K562 (cell line): ENCODE data around the gene BTF3L4. TPM values are rescaled to one million over a fixed set of nuclear protein-coding genes. Genes with fewer than 3 reads are reported as not detected.
A peak's percentile ranks its signal among the peaks of the same experiment; 100 is the strongest.

Source experiments
- DACH1 ChIP-seq: fragments of 450-650 bp; IDR thresholded peaks from 2 replicates; pipeline ENCODE4 v1.6.1; 2018; ENCODE audit not compliant: partially characterized antibody
- DIDO1 ChIP-seq: fragments of 450-650 bp; IDR thresholded peaks from 2 replicates; pipeline ENCODE4 v1.6.1; 2016; ENCODE audit warnings: low read depth, missing biosample characterization, missing genetic modification characterization
- FOXJ2 ChIP-seq: fragments of 200-800 bp; sonication (Bioruptor generic); IDR thresholded peaks from 2 replicates; pipeline ENCODE4 v1.6.1; 2016; ENCODE audit warnings: missing genetic modification characterization, missing compliant biosample characterization
- HEY1 ChIP-seq: fragments of 250-450 bp; sonication (Bioruptor Pico); IDR thresholded peaks from 2 replicates; pipeline ENCODE4 v1.5.0; 2020; ENCODE audit warnings: mild to moderate bottlenecking, moderate library complexity, borderline replicate concordance
- KLF1 ChIP-seq: fragments of 450-650 bp; IDR thresholded peaks from 2 replicates; pipeline ENCODE4 v1.6.1; 2016; ENCODE audit warnings: missing genetic modification characterization, missing compliant biosample characterization
- NCOR1 ChIP-seq: fragments of 450-650 bp; IDR thresholded peaks from 2 replicates; pipeline ENCODE4 v1.6.1; 2016; ENCODE audit warnings: mild to moderate bottlenecking, moderate library complexity
- PHF8 ChIP-seq: fragments of 200-600 bp; sonication (generic); IDR thresholded peaks from 2 replicates; pipeline ENCODE4 v1.6.1; 2012; ENCODE audit warnings: mixed run types, mild to moderate bottlenecking, inconsistent platforms, low read length, moderate library complexity, borderline replicate concordance
- THRAP3 ChIP-seq: fragments of 450-650 bp; IDR thresholded peaks from 2 replicates; pipeline ENCODE4 v1.6.1; 2016; ENCODE audit warnings: mild to moderate bottlenecking, inconsistent platforms, borderline replicate concordance
- ZNF274 ChIP-seq: IDR thresholded peaks from 2 replicates; pipeline ENCODE4 v1.6.1; 2011; ENCODE audit warnings: low read depth, mild to moderate bottlenecking, low read length, moderate library complexity, borderline replicate concordance
- polyA plus RNA-seq, 8 experiments: library from polyadenylated mRNA; depleted of rRNA in 4 of 8; stranded (reverse) in 5 of 8; unstranded in 3 of 8; fragments of >200 nt; fragmentation: Nextera tagmentation in 2 of 8; fragmentation: Illumina TruSeq in 1 of 8; extraction: Ambion mirVana in 2 of 8; extraction: Trizol in 1 of 8; gene quantifications; 2 replicates each; pipeline versions ENCODE4 v1.2.1 to v1.2.3, GENCODE V29; 2011 to 2014; ENCODE audit warnings: inconsistent platforms in 1 of 8, missing spikeins in 1 of 8
- total RNA-seq, 7 experiments: library from RNA; depleted of rRNA in 6 of 7; stranded (reverse); fragments of >200 nt in 6 of 7; fragmentation: Illumina TruSeq in 2 of 7; extraction: Trizol in 2 of 7; gene quantifications; 2 replicates each; pipeline versions ENCODE4 v1.2.1 to v1.2.3, GENCODE V29; 2011 to 2021; ENCODE audit warnings: low replicate concordance in 1 of 7
- TF ChIP-seq, protein P1 (sequence below): fragments of 250-450 bp; sonication (Bioruptor Pico); IDR thresholded peaks from 2 replicates; pipeline ENCODE4 v1.5.0; 2021; ENCODE audit warnings: mild to moderate bottlenecking, borderline replicate concordance
- TF ChIP-seq, protein P2 (sequence below): fragments of 450-650 bp; formaldehyde crosslinking; IDR thresholded peaks from 2 replicates; pipeline ENCODE4 v1.4.0; 2022; ENCODE audit warnings: missing genetic modification characterization
- TF ChIP-seq, protein P3 (sequence below): sonication (generic); formaldehyde crosslinking; IDR thresholded peaks from 2 replicates; pipeline ENCODE4 v1.8.0; 2022; ENCODE audit warnings: missing genetic modification reagents, mild to moderate bottlenecking, borderline replicate concordance
- TF ChIP-seq, protein P4 (sequence below), 2 experiments: fragments of 150-350 bp in 1 of 2; IDR thresholded peaks; 2 replicates each; pipeline ENCODE4 v1.6.1; 2012 to 2016; ENCODE audit warnings: low read depth in 2 of 2, low read length in 2 of 2, mild to moderate bottlenecking in 1 of 2, moderate library complexity in 1 of 2
- TF ChIP-seq, protein P5 (sequence below): fragments of 450-650 bp; IDR thresholded peaks from 2 replicates; pipeline ENCODE4 v1.6.1; 2016; ENCODE audit warnings: borderline replicate concordance

The BTF3L4 gene
- total and polyA plus RNA-seq, 9 of the 15 experiments (the other 6 are each of a cell fraction or from before 2014, with no cell fraction given) = 40.1 to 106 (median 88.8) TPM

DNA sequence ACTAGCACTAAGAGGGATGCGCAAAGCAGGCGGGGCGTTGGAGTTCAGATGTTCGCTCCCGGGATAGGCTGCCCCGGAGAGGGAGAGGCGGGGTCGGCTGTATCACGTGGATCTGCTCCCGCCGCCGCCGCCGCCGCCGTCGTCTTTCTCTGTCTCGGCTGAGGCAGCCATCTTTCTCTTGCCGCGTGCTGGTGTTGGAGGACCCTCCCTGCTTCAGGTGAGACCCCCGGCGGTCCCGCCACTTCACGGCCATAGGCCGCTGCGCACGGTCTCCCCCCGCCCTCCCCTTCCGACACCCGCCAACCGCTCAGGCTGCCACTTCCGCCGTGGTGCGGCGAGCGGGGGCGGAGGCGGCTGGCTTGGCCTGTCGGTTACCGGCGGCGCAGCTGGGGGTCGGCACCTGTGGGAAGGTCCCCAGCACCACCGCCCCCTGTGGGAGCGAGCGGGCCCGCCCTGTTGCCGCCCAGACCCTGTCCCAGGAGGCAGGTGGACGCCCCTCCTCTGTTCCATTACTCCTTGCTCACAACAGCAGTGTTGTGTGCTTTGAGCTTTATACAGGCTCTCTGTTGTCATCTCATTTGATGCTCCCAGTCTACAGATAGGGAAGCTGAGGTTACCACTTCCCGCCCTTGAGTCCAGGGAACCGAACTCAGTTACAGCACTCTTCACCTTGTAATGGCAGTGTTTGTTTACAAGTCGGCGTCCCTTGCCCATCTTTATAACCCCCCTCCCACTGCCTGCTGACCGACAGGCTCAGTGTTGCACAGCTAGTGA lies at the start of gene BTF3L4 (continued):
- peak; percentile 35; the same call in 1 of the 2 replicates for TF ChIP-seq FOXJ2 (tag)
- TF ChIP-seq, protein P1, sequence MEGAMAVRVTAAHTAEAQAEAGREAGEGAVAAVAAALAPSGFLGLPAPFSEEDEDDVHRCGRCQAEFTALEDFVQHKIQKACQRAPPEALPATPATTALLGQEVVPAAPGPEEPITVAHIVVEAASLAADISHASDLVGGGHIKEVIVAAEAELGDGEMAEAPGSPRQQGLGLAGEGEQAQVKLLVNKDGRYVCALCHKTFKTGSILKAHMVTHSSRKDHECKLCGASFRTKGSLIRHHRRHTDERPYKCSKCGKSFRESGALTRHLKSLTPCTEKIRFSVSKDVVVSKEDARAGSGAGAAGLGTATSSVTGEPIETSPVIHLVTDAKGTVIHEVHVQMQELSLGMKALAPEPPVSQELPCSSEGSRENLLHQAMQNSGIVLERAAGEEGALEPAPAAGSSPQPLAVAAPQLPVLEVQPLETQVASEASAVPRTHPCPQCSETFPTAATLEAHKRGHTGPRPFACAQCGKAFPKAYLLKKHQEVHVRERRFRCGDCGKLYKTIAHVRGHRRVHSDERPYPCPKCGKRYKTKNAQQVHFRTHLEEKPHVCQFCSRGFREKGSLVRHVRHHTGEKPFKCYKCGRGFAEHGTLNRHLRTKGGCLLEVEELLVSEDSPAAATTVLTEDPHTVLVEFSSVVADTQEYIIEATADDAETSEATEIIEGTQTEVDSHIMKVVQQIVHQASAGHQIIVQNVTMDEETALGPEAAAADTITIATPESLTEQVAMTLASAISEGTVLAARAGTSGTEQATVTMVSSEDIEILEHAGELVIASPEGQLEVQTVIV (CRISPR knock-in tag) = no peak
- TF ChIP-seq HEY1 (CRISPR knock-in tag) = no peak
- TF ChIP-seq, protein P2, sequence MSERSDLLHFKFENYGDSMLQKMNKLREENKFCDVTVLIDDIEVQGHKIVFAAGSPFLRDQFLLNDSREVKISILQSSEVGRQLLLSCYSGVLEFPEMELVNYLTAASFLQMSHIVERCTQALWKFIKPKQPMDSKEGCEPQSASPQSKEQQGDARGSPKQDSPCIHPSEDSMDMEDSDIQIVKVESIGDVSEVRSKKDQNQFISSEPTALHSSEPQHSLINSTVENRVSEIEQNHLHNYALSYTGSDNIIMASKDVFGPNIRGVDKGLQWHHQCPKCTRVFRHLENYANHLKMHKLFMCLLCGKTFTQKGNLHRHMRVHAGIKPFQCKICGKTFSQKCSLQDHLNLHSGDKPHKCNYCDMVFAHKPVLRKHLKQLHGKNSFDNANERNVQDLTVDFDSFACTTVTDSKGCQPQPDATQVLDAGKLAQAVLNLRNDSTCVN (CRISPR knock-in tag) = no peak
- TF ChIP-seq, protein P3, sequence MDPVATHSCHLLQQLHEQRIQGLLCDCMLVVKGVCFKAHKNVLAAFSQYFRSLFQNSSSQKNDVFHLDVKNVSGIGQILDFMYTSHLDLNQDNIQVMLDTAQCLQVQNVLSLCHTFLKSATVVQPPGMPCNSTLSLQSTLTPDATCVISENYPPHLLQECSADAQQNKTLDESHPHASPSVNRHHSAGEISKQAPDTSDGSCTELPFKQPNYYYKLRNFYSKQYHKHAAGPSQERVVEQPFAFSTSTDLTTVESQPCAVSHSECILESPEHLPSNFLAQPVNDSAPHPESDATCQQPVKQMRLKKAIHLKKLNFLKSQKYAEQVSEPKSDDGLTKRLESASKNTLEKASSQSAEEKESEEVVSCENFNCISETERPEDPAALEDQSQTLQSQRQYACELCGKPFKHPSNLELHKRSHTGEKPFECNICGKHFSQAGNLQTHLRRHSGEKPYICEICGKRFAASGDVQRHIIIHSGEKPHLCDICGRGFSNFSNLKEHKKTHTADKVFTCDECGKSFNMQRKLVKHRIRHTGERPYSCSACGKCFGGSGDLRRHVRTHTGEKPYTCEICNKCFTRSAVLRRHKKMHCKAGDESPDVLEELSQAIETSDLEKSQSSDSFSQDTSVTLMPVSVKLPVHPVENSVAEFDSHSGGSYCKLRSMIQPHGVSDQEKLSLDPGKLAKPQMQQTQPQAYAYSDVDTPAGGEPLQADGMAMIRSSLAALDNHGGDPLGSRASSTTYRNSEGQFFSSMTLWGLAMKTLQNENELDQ = peak; percentile 85; the same call in 1 of the 2 replicates
- TF ChIP-seq, protein P4, sequence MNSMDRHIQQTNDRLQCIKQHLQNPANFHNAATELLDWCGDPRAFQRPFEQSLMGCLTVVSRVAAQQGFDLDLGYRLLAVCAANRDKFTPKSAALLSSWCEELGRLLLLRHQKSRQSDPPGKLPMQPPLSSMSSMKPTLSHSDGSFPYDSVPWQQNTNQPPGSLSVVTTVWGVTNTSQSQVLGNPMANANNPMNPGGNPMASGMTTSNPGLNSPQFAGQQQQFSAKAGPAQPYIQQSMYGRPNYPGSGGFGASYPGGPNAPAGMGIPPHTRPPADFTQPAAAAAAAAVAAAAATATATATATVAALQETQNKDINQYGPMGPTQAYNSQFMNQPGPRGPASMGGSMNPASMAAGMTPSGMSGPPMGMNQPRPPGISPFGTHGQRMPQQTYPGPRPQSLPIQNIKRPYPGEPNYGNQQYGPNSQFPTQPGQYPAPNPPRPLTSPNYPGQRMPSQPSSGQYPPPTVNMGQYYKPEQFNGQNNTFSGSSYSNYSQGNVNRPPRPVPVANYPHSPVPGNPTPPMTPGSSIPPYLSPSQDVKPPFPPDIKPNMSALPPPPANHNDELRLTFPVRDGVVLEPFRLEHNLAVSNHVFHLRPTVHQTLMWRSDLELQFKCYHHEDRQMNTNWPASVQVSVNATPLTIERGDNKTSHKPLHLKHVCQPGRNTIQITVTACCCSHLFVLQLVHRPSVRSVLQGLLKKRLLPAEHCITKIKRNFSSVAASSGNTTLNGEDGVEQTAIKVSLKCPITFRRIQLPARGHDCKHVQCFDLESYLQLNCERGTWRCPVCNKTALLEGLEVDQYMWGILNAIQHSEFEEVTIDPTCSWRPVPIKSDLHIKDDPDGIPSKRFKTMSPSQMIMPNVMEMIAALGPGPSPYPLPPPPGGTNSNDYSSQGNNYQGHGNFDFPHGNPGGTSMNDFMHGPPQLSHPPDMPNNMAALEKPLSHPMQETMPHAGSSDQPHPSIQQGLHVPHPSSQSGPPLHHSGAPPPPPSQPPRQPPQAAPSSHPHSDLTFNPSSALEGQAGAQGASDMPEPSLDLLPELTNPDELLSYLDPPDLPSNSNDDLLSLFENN (IDR thresholded peaks at IDR 0.05; ENCODE audit: low read depth in 2 of 2, low read length in 2 of 2) = peak in 1 of 2 experiments; percentile 9; a peak in 1 of 4 replicates
- TF ChIP-seq PHF8 = peak; percentile 86
- no peak for TF ChIP-seq DIDO1 (tag)
- no peak for TF ChIP-seq ZNF274
- TF ChIP-seq THRAP3 = no peak
- TF ChIP-seq, protein P5, sequence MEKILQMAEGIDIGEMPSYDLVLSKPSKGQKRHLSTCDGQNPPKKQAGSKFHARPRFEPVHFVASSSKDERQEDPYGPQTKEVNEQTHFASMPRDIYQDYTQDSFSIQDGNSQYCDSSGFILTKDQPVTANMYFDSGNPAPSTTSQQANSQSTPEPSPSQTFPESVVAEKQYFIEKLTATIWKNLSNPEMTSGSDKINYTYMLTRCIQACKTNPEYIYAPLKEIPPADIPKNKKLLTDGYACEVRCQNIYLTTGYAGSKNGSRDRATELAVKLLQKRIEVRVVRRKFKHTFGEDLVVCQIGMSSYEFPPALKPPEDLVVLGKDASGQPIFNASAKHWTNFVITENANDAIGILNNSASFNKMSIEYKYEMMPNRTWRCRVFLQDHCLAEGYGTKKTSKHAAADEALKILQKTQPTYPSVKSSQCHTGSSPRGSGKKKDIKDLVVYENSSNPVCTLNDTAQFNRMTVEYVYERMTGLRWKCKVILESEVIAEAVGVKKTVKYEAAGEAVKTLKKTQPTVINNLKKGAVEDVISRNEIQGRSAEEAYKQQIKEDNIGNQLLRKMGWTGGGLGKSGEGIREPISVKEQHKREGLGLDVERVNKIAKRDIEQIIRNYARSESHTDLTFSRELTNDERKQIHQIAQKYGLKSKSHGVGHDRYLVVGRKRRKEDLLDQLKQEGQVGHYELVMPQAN = peak; percentile 85
- no peak for TF ChIP-seq KLF1 (tag)
- TF ChIP-seq DACH1 = peak; percentile 35
- 0 out of 2 replicates have a peak, but pooled peaks have one; percentile 11 for TF ChIP-seq NCOR1
